Ectodermal cell (in vitro differentiated cells): ENCODE results near the gene FARP1.

Source experiments
- H3K27ac ChIP-seq: 2 replicates; pipeline ENCODE4 v1.7.0; 2013; ENCODE audit warnings: mild to moderate bottlenecking, low read depth, low read length; ENCODE audit not compliant: insufficient read depth, poor library complexity, severe bottlenecking
- H3K27me3 ChIP-seq: 2 replicates; pipeline ENCODE4 v1.7.0; 2013; ENCODE audit warnings: mild to moderate bottlenecking, low read length; ENCODE audit not compliant: insufficient read depth, control insufficient read depth, poor library complexity, severe bottlenecking
- H3K36me3 ChIP-seq: one replicate; pipeline ENCODE4 v1.7.0; 2013; ENCODE audit warnings: low read length; ENCODE audit not compliant: control insufficient read depth, insufficient read depth
- H3K4me1 ChIP-seq: one replicate; pipeline ENCODE4 v1.7.0; 2013; ENCODE audit warnings: low read length; ENCODE audit not compliant: control insufficient read depth, insufficient read depth
- H3K4me3 ChIP-seq: 2 replicates; pipeline ENCODE4 v1.7.0; 2013; ENCODE audit warnings: low read depth, low read length, control low read depth; ENCODE audit not compliant: insufficient read depth
- H3K9me3 ChIP-seq: 2 replicates; pipeline ENCODE4 v1.7.0; 2013; ENCODE audit warnings: mild to moderate bottlenecking, low read length, moderate library complexity; ENCODE audit not compliant: control insufficient read depth
- WGBS, 2 experiments: methylation state at CpG; one replicate each; pipeline ENCODE4 v1.1.7; 2013; ENCODE audit warnings: missing lambda C conversion rate in 2 of 2; 5-methylcytosine and 5-hydroxymethylcytosine counted together

FARP1 gene

GRCh38 chr13:98103942-98104880, 38.7 kb upstream of the FARP1 start:
- no peaks in the 10 kb centered on the region for H3K9me3 ChIP-seq
- H3K36me3 ChIP-seq, result no peaks in the 10 kb centered on the region
- WGBS, 2 experiments, result 55 to 58% methylated on average over 10 of the region's 10 CpGs
- H3K4me1 ChIP-seq, result peaks cover 4% of the 10 kb centered on the region
- H3K27ac ChIP-seq, result no peak overlapping the region
- H3K4me3 ChIP-seq, result no peak overlapping the region
- no peaks in the 10 kb centered on the region for H3K27me3 ChIP-seq

DNA sequence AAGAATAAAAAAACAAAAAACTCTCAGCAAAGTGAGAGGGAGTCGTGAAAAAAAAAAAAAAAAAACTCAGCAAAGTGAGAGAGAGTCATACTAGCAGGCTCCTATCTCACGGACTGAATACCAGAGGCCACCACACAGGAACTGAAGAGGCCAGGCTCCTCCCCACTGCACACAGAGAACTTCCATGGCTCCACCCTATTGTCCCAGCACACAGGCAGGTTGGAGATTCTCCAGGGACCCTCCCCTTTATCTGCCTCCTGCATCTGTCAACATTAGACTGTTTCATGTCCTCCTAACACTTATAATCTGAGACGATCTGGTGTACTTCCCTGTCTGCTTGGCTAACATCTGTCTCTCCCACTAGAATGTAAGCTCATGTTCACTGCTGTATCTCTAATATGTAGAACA, 37.0 kb upstream of the FARP1 start:
- no peaks in the 10 kb centered on the region for H3K36me3 ChIP-seq
- H3K9me3 ChIP-seq, result no peaks in the 10 kb centered on the region
- no peak overlapping the region for H3K27ac ChIP-seq
- no peaks in the 10 kb centered on the region for H3K27me3 ChIP-seq
- H3K4me3 ChIP-seq, result no peak overlapping the region
- WGBS, 2 experiments, result 91 to 95% methylated on average over 3 of the region's 3 CpGs
- peaks cover 4% of the 10 kb centered on the region for H3K4me1 ChIP-seq

GRCh38 chr13:98108341-98108740, 34.6 kb upstream of the FARP1 start:
- no peaks in the 10 kb centered on the region for H3K36me3 ChIP-seq
- H3K27ac ChIP-seq, result no peak overlapping the region
- H3K9me3 ChIP-seq, result no peaks in the 10 kb centered on the region
- WGBS, 2 experiments, result 97 to 98% methylated on average over 3 of the region's 3 CpGs
- H3K4me3 ChIP-seq, result no peak overlapping the region
- H3K4me1 ChIP-seq, result peaks cover 4% of the 10 kb centered on the region
- H3K27me3 ChIP-seq, result no peaks in the 10 kb centered on the region

DNA sequence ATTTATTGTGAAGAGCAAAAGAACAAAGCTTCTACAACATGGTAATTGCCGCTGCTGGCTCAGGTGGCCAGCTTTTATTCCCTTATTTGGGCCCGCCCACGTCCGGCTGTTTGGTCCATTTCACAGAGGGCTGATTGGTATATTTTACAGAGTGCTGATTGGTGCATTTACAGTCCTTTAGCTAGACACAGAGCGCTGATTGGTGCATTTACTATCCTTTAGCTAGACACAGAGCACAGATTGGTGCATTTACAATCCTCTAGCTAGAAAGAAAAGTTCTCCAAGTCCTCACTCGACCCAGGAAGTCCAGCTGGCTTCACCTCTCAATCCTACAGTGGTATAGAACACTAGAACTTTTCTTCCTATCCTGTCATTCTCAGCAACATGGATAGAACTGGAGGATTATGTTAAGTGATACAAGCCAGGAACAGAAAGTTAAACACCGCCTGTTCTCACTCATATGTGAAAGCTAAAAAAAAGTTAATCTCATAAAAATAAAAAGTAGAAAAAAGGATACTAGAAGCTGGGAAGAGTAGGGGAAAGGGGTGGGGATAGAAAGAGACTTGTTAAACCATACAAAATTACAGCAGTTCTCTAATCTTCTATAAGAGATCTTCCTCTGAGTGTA, 33.6 kb upstream of the FARP1 start:
- Histone ChIP-seq H3K4me1 (peaks cover 1% of the 10 kb centered on the region), H3K4me3 (no peak overlapping the region), H3K36me3 (no peaks in the 10 kb centered on the region), H3K27me3 (no peaks in the 10 kb centered on the region), H3K27ac (no peak overlapping the region), H3K9me3 (no peaks in the 10 kb centered on the region)
- whole genome bisulfite sequencing, 2 experiments, result 92 to 94% methylated on average over 6 to 7 of the region's 7 CpGs

DNA sequence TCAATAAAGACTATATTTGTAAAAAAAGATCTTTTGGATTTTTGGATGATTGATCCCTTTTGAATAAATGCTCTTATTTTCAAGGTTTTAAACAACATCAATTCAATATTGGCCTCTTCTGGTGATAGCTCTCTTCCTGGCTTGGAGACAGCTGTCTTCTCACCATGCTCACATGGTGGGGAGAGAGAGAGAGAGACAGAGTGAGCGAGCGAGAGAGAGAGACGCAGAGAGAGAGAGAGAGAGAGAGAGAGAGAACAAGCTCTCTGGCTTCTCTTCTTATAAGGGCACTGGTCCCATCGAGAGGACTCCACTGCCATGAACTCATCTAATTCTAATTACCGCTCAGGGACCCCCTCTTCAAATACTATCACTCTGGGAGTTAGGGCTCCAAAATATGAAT, 32.1 kb upstream of the FARP1 start:
- Histone ChIP-seq H3K27ac (no peak overlapping the region), H3K9me3 (no peaks in the 10 kb centered on the region), H3K27me3 (no peaks in the 10 kb centered on the region), H3K4me3 (no peak overlapping the region), H3K36me3 (no peaks in the 10 kb centered on the region), H3K4me1 (no peaks in the 10 kb centered on the region)
- WGBS, 2 experiments, result 87 to 95% methylated on average over 5 of the region's 5 CpGs

- Histone ChIP-seq H3K9me3 (no peaks in the 10 kb centered on the region), H3K27ac (no peak overlapping the region), H3K4me1 (no peaks in the 10 kb centered on the region), H3K27me3 (no peaks in the 10 kb centered on the region), H3K4me3 (no peak overlapping the region), H3K36me3 (no peaks in the 10 kb centered on the region)
- WGBS, 2 experiments, result 92 to 97% methylated on average over 10 of the region's 10 CpGs
Observed at GRCh38 chr13:98111168-98112098, 31.5 kb upstream of the FARP1 start.

DNA sequence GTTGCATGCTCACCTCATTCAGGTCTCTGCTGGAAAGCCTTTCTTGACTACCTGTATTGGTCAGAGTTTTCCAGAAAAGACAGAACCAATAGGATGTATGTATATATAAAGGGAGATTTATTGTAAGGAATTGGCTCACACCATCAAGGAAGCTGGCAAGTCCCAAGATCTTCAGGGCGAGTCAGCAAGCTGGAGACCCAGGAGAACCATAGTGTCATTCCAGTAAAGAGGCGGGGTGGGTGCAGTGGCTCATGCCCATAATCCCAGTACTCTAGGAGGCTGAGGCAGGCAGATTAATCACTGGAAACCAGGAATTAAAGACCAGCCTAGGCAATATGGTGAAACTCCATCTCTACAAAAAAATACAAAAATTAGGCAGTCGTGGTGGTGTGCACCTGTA, 30.4 kb upstream of the FARP1 start:
- Histone ChIP-seq H3K4me3 (no peak overlapping the region), H3K9me3 (no peaks in the 10 kb centered on the region), H3K27me3 (no peaks in the 10 kb centered on the region), H3K4me1 (no peaks in the 10 kb centered on the region), H3K27ac (no peak overlapping the region), H3K36me3 (no peaks in the 10 kb centered on the region)
- 88 to 97% methylated on average over 3 of the region's 3 CpGs for WGBS, 2 experiments

- Histone ChIP-seq H3K4me1 (no peaks in the 10 kb centered on the region), H3K4me3 (no peak overlapping the region), H3K27me3 (no peaks in the 10 kb centered on the region), H3K9me3 (no peaks in the 10 kb centered on the region), H3K27ac (no peak overlapping the region), H3K36me3 (no peaks in the 10 kb centered on the region)
Observed at GRCh38 chr13:98118865-98119264, 24.0 kb upstream of the FARP1 start.

DNA sequence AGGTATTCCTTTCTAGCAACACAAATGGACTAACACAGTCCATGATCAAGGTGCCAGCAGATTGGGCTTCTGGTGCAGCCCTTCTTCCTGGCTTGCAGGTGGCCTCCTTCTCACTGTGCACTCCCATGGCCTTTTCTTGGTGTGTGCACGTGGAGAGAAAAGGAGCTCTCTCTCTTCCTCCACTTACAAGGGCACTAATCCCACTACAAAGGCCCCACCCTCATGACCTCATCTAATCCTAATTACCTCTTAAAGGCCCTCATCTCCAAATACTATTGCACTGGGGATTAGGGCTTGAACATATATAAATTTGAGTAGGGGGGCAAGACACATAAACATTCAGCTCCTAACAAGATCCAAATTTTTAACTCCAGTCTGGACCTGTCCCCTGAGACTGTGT, 19.7 kb upstream of the FARP1 start:
- Histone ChIP-seq H3K36me3 (no peaks in the 10 kb centered on the region), H3K4me3 (no peak overlapping the region), H3K27ac (no peak overlapping the region), H3K9me3 (no peaks in the 10 kb centered on the region), H3K4me1 (no peaks in the 10 kb centered on the region), H3K27me3 (no peaks in the 10 kb centered on the region)
- 73 to 92% methylated on average over 1 of the region's 1 CpG for WGBS, 2 experiments
